CD14-positive monocyte (primary cell): Measurements from ENCODE around the gene CDC14A. TPM values are rescaled to one million over a fixed set of nuclear protein-coding genes. Genes with fewer than 3 reads are reported as not detected.

ENCODE experiments used
- DNase-seq, 3 donors: peaks; one replicate each; pipeline ENCODE4 v3.0.0-alpha.2; 2011 to 2022
- H2AFZ ChIP-seq: 2 replicates; pipeline ENCODE4 v1.6.0; 2012; ENCODE audit warnings: mild to moderate bottlenecking, low read depth, low read length, inconsistent platforms; ENCODE audit not compliant: insufficient read depth, poor library complexity, severe bottlenecking
- H3K27ac ChIP-seq, 2 donors: 1 replicate in 1 of 2; 2 replicates in 1 of 2; pipeline ENCODE4 v1.5.1; 2012 to 2013; ENCODE audit warnings: low read length in 2 of 2, control low read depth in 1 of 2, inconsistent platforms in 1 of 2, low read depth in 1 of 2, mild to moderate bottlenecking in 1 of 2
- H3K27me3 ChIP-seq, 2 donors: one replicate each; pipeline versions ENCODE4 v1.6.0 to v1.6.1; 2011 to 2013; ENCODE audit warnings: low read length in 2 of 2; ENCODE audit not compliant: control insufficient read depth in 2 of 2, insufficient read depth in 2 of 2
- H3K36me3 ChIP-seq, 2 donors: replicated peaks in 1 of 2; 1 replicate in 1 of 2; 2 replicates in 1 of 2; pipeline versions ENCODE4 v1.5.1 to v1.6.1; 2012 to 2013; ENCODE audit warnings: low read length in 2 of 2, control low read depth in 1 of 2, inconsistent platforms in 1 of 2, mild to moderate bottlenecking in 1 of 2; ENCODE audit not compliant: insufficient read depth in 2 of 2, control insufficient read depth in 1 of 2
- H3K4me1 ChIP-seq, 2 donors: 1 replicate in 1 of 2; 2 replicates in 1 of 2; pipeline versions ENCODE4 v1.5.1 to v1.6.1; 2012 to 2013; ENCODE audit warnings: low read length in 2 of 2, control low read depth in 1 of 2, inconsistent platforms in 1 of 2, mild to moderate bottlenecking in 1 of 2, moderate library complexity in 1 of 2; ENCODE audit not compliant: insufficient read depth in 2 of 2, control insufficient read depth in 1 of 2
- H3K4me2 ChIP-seq: replicated peaks from 2 replicates; pipeline ENCODE3; 2012; ENCODE audit warnings: low read length, moderate library complexity, mild to moderate bottlenecking; ENCODE audit not compliant: poor library complexity, severe bottlenecking; ENCODE audit errors: extremely low read depth
- H3K4me3 ChIP-seq, 3 experiments: fragments of 200-600 bp in 1 of 3; sonication (generic) in 1 of 3; replicated peaks in 1 of 3; 1 replicate in 2 of 3; 2 replicates in 1 of 3; pipeline ENCODE4 v1.5.1; 2011 to 2013; ENCODE audit warnings: low read length in 3 of 3, mild to moderate bottlenecking in 3 of 3, control low read depth in 2 of 3, low read depth in 2 of 3, inconsistent platforms in 1 of 3, moderate library complexity in 1 of 3
- H3K79me2 ChIP-seq: 2 replicates; pipeline ENCODE4 v1.6.0; 2012; ENCODE audit warnings: mild to moderate bottlenecking, control low read depth, inconsistent platforms, low read length, moderate library complexity; ENCODE audit not compliant: insufficient read depth
- H3K9ac ChIP-seq: 2 replicates; pipeline ENCODE4 v1.6.0; 2017; ENCODE audit warnings: low read length, mild to moderate bottlenecking; ENCODE audit not compliant: insufficient read depth, poor library complexity, severe bottlenecking
- H3K9me3 ChIP-seq, 2 donors: replicated peaks in 1 of 2; 1 replicate in 1 of 2; 2 replicates in 1 of 2; pipeline versions ENCODE4 v1.5.1 to v1.6.1; 2012 to 2013; ENCODE audit warnings: low read length in 2 of 2, control low read depth in 1 of 2; ENCODE audit not compliant: control insufficient read depth in 1 of 2, insufficient read depth in 1 of 2
- H4K20me1 ChIP-seq: 2 replicates; pipeline ENCODE4 v1.6.0; 2012; ENCODE audit warnings: mild to moderate bottlenecking, low read length, control low read depth, moderate library complexity; ENCODE audit not compliant: insufficient read depth
- H3K27ac Mint-ChIP-seq, 7 donors: one replicate each; pipeline ENCODE4 v1.8.0; 2020; ENCODE audit warnings: mild to moderate bottlenecking in 7 of 7, mixed read lengths in 7 of 7, moderate library complexity in 6 of 7, inconsistent platforms in 2 of 7
- H3K27me3 Mint-ChIP-seq, 3 donors: one replicate each; pipeline ENCODE4 v1.8.0; 2021 to 2022; ENCODE audit warnings: low read depth in 3 of 3, mild to moderate bottlenecking in 3 of 3, mixed read lengths in 3 of 3, moderate library complexity in 3 of 3, inconsistent platforms in 1 of 3
- H3K36me3 Mint-ChIP-seq, 2 donors: one replicate each; pipeline ENCODE4 v1.8.0; 2020; ENCODE audit warnings: mixed read lengths in 2 of 2, inconsistent platforms in 1 of 2, mild to moderate bottlenecking in 1 of 2
- H3K4me1 Mint-ChIP-seq: one replicate; pipeline ENCODE4 v1.8.0; 2020; ENCODE audit warnings: mild to moderate bottlenecking, mixed read lengths
- H3K4me3 Mint-ChIP-seq, 2 donors: one replicate each; pipeline ENCODE4 v1.8.0; 2020; ENCODE audit warnings: mild to moderate bottlenecking in 2 of 2, mixed read lengths in 2 of 2, moderate library complexity in 1 of 2
- H3K9me3 Mint-ChIP-seq, 7 donors: one replicate each; pipeline ENCODE4 v1.8.0; 2020 to 2022; ENCODE audit warnings: mixed read lengths in 7 of 7, mild to moderate bottlenecking in 6 of 7, moderate library complexity in 6 of 7, inconsistent platforms in 2 of 7
- CTCF ChIP-seq: fragments of 200-600 bp; IDR thresholded peaks from one replicate; pipeline ENCODE4 v1.8.0; 2022; ENCODE audit warnings: antibody characterized with exemption, mild to moderate bottlenecking
- WGBS: methylation state at CpG from one replicate; pipeline ENCODE4 v1.1.5; 2013; ENCODE audit warnings: missing lambda C conversion rate; ENCODE audit not compliant: insufficient coverage; 5-methylcytosine and 5-hydroxymethylcytosine counted together
- intact Hi-C, 2 donors: fragments of 100-400 bp; cut with micrococcal nuclease; formaldehyde crosslinking; loops; one replicate each; pipeline versions ENCODE4 v1.15.0 to v1.15.1; 2023
- polyA plus RNA-seq, 3 donors: library from polyadenylated mRNA; depleted of rRNA in 1 of 3; unstranded in 2 of 3; stranded (reverse) in 1 of 3; fragments of 300-500 nt in 2 of 3; fragments of >200 nt in 1 of 3; fragmentation: Illumina TruSeq in 2 of 3; gene quantifications; 1 replicate in 2 of 3; 2 replicates in 1 of 3; pipeline ENCODE4 v1.2.3, GENCODE V29; 2012 to 2021

The CDC14A gene
- polyA plus RNA-seq, 3 donors = 4.2 to 9.2 (median 6.1) TPM

- Mint-ChIP-seq H3K36me3 (no peaks in the 10 kb centered on the region), H3K9me3 (peaks cover 0 to 5% (median 0%) of the 10 kb centered on the region in 7 donors), H3K27me3 (peaks cover 0 to 1% (median 0%) of the 10 kb centered on the region in 3 donors), H3K4me1 (peaks cover 9% of the 10 kb centered on the region), H3K4me3 (no peak overlapping the region), H3K27ac (no peak overlapping the region)
- H3K4me1 ChIP-seq = no peaks in the 10 kb centered on the region
- no peaks in the 10 kb centered on the region for H3K79me2 ChIP-seq
- no peak overlapping the region for H3K4me3 ChIP-seq
- TF ChIP-seq CTCF = no peak
- no peak overlapping the region for H3K9ac ChIP-seq
- no peak overlapping the region for H3K27ac ChIP-seq
- no CpG with 5 or more reads among the region's 3 CpGs for WGBS
- no peak for DNase-seq
- intact Hi-C loops = no loop called here
- no peak overlapping the region for H2AFZ ChIP-seq
- no peak overlapping the region for H3K4me2 ChIP-seq
- no peaks in the 10 kb centered on the region for H3K9me3 ChIP-seq
- no peaks in the 10 kb centered on the region for H3K36me3 ChIP-seq
- no peaks in the 10 kb centered on the region for H3K27me3 ChIP-seq
- no peaks in the 10 kb centered on the region for H4K20me1 ChIP-seq
Measured at GRCh38 chr1:100305954-100306353, 46.4 kb upstream of the CDC14A start.

GRCh38 chr1:100306735-100307313, 45.5 kb upstream of the CDC14A start:
- Histone ChIP-seq H4K20me1 (no peaks in the 10 kb centered on the region), H3K4me2 (no peak overlapping the region), H3K9ac (no peak overlapping the region), H3K27me3 (no peaks in the 10 kb centered on the region), H3K9me3 (no peaks in the 10 kb centered on the region), H3K4me3 (no peak overlapping the region), H3K27ac (no peak overlapping the region), H2AFZ (no peak overlapping the region), H3K4me1 (no peaks in the 10 kb centered on the region), H3K79me2 (no peaks in the 10 kb centered on the region), H3K36me3 (no peaks in the 10 kb centered on the region)
- H3K27ac Mint-ChIP-seq = no peak overlapping the region
- H3K4me3 Mint-ChIP-seq = no peak overlapping the region
- H3K36me3 Mint-ChIP-seq = no peaks in the 10 kb centered on the region
- intact Hi-C loops = no loop called here
- no peak for DNase-seq
- peaks cover 0 to 1% (median 0%) of the 10 kb centered on the region in 3 donors for H3K27me3 Mint-ChIP-seq
- H3K9me3 Mint-ChIP-seq = peaks cover 0 to 5% (median 0%) of the 10 kb centered on the region in 7 donors
- H3K4me1 Mint-ChIP-seq = peaks cover 9% of the 10 kb centered on the region
- WGBS = 100% methylated on average over 2 of the region's 2 CpGs
- TF ChIP-seq CTCF = no peak
